Prostate gland (tissue), 2 donors: Measurements from ENCODE around the gene TTLL10.

ENCODE experiments used
- CTCF ChIP-seq, 4 experiments: fragments of 200-600 bp in 2 of 4; fragments of 450-650 bp in 2 of 4; sonication (generic) in 2 of 4; IDR thresholded peaks; 1 replicate in 3 of 4; 2 replicates in 1 of 4; pipeline ENCODE4 v1.5.1; 2016 to 2019; ENCODE audit warnings: antibody characterized with exemption in 4 of 4, mild to moderate bottlenecking in 2 of 4, moderate library complexity in 2 of 4
- POLR2A ChIP-seq: fragments of 450-650 bp; IDR thresholded peaks from one replicate; pipeline ENCODE4 v1.6.1; 2016; ENCODE audit warnings: antibody characterized with exemption, mild to moderate bottlenecking
- POLR2AphosphoS5 ChIP-seq: sonication (generic); formaldehyde crosslinking; IDR thresholded peaks from one replicate; pipeline ENCODE4 v1.6.1; 2017; ENCODE audit warnings: antibody characterized with exemption

- no peak for TF ChIP-seq CTCF (IDR thresholded peaks at IDR 0.05)
- no peak for TF ChIP-seq POLR2AphosphoS5
- no peak for TF ChIP-seq POLR2A
These were observed 39.2 kb upstream of the TTLL10 start for GRCh38 chr1:1134300-1134970.
